ENCODE results near the gene CNKSR3.

CNKSR3 gene

DNA sequence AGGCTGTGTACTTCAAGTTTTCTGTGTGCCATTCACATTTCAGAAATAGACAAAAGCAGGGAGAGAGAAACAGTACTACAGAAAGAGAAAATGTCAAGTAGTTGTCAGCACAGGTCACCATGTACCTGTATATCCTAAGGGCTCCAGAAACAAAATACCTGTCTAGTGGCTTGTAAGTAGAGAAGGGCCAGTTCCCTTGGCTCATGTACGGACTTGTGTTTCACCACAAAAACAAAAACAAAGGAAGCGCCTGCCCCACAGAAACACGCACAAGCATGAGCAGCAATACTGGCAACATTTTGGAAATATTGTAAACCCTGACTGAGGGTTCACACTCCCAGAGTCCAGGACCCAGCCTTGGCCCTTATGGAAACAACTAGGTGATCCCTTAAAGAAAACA lies 44.3 kb downstream of the CNKSR3 start:
- no peaks in the 10 kb centered on the region for H3K79me2 ChIP-seq (ENCODE audit: insufficient read depth, low read depth)
- H4K20me1 ChIP-seq (ENCODE audit: insufficient read depth): no peaks in the 10 kb centered on the region
- H3K27ac ChIP-seq: no peak overlapping the region
- TF ChIP-seq CTCF (conservative IDR thresholded peaks at IDR 0.05; ENCODE audit: low read depth, low read length): no peak
- no peak overlapping the region for H3K4me2 ChIP-seq
- H3K4me1 ChIP-seq (ENCODE audit: low read depth, poor library complexity, severe bottlenecking): no peaks in the 10 kb centered on the region
- no peaks in the 10 kb centered on the region for H3K27me3 ChIP-seq (ENCODE audit: insufficient read depth, low read depth)
- no peak overlapping the region for H3K4me3 ChIP-seq (IDR thresholded peaks at IDR 0.05; ENCODE audit: insufficient read depth, low read depth, low read length)
- no peak overlapping the region for H2AFZ ChIP-seq (ENCODE audit: low read depth)
- H3K9ac ChIP-seq: no peak overlapping the region
- H3K36me3 ChIP-seq (ENCODE audit: insufficient read depth): no peaks in the 10 kb centered on the region

DNA sequence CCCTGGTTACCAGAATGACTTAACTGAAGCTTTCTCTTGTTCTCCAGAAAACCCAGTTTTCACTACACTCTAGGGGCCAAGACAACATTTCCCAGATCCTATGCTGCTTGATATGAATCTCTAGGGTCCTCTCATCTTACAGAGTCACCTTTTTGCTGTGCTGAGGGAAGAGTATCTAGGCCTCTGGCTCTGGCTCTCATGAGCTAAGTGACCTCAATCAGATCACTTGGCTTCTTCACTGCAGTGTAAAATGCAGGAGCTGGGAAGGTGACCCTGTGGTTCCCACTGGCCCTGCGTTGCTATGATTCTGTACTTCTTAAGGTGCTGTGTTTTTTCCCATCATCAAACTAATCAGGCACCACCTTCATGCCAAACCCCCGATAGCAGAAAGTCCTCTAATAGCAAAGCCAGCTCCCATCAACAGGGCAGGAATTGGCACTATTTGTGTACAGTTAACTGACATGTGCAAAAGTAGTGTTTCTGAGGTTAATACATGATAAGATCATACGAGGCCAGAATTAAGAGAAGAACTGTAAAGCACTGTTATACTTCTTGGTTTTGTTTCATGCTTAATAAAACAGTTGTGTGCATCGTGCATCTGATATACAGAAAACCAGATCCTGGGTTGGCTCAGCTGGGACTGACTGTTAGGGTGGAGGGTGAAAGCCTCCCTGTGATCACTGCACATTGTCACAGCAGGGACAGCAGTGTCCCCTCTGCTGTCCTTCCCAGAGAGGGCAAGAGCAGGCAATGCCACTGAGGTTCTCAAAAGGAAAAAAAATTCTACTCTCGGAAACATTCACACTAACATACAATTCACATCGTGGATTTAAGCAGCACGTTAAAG lies 46.7 kb downstream of the CNKSR3 start:
- Histone ChIP-seq H3K9ac (no peak overlapping the region), H3K27me3 (ENCODE audit: insufficient read depth, low read depth) (no peaks in the 10 kb centered on the region), H4K20me1 (ENCODE audit: insufficient read depth) (no peaks in the 10 kb centered on the region), H2AFZ (ENCODE audit: low read depth) (no peak overlapping the region), H3K4me3 (IDR thresholded peaks at IDR 0.05; ENCODE audit: insufficient read depth, low read depth, low read length) (no peak overlapping the region), H3K36me3 (ENCODE audit: insufficient read depth) (no peaks in the 10 kb centered on the region), H3K4me1 (ENCODE audit: low read depth, poor library complexity, severe bottlenecking) (no peaks in the 10 kb centered on the region), H3K27ac (no peak overlapping the region), H3K79me2 (ENCODE audit: insufficient read depth, low read depth) (no peaks in the 10 kb centered on the region), H3K4me2 (no peak overlapping the region)
- no peak for TF ChIP-seq CTCF (conservative IDR thresholded peaks at IDR 0.05; ENCODE audit: low read depth, low read length)

- H2AFZ ChIP-seq (ENCODE audit: low read depth): no peak overlapping the region
- H3K9ac ChIP-seq: no peak overlapping the region
- H3K4me1 ChIP-seq (ENCODE audit: low read depth, poor library complexity, severe bottlenecking): no peaks in the 10 kb centered on the region
- no peak for TF ChIP-seq CTCF (conservative IDR thresholded peaks at IDR 0.05; ENCODE audit: low read depth, low read length)
- no peak overlapping the region for H3K4me3 ChIP-seq (IDR thresholded peaks at IDR 0.05; ENCODE audit: insufficient read depth, low read depth, low read length)
- H3K27ac ChIP-seq: no peak overlapping the region
- no peak overlapping the region for H3K4me2 ChIP-seq
- no peaks in the 10 kb centered on the region for H3K79me2 ChIP-seq (ENCODE audit: insufficient read depth, low read depth)
- H3K36me3 ChIP-seq (ENCODE audit: insufficient read depth): no peaks in the 10 kb centered on the region
- no peaks in the 10 kb centered on the region for H3K27me3 ChIP-seq (ENCODE audit: insufficient read depth, low read depth)
- no peaks in the 10 kb centered on the region for H4K20me1 ChIP-seq (ENCODE audit: insufficient read depth)
Measured at GRCh38 chr6:154462425-154462824, 48.1 kb downstream of the CNKSR3 start.

DNA sequence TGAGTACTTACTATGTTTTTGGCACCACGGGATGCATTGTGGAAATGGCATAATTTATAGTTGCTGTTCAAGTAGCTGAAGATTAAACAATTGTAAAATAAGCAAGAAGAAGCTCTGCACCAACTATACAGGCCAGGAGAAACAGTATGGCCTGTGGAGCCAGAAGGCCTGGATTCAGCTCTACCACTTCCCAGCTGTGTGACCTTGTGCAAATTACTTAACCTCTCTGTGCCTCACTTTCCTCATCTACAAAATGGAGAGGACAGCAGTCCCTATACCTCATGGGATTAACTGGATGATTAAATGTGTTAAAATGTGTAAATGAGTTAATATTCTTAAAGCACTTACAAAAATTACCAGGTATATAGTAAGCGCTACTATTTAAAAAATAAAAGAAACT lies 49.1 kb downstream of the CNKSR3 start:
- Histone ChIP-seq H3K4me3 (IDR thresholded peaks at IDR 0.05; ENCODE audit: insufficient read depth, low read depth, low read length) (no peak overlapping the region), H3K79me2 (ENCODE audit: insufficient read depth, low read depth) (no peaks in the 10 kb centered on the region), H4K20me1 (ENCODE audit: insufficient read depth) (no peaks in the 10 kb centered on the region), H3K27ac (no peak overlapping the region), H2AFZ (ENCODE audit: low read depth) (no peak overlapping the region), H3K4me2 (no peak overlapping the region), H3K36me3 (ENCODE audit: insufficient read depth) (no peaks in the 10 kb centered on the region), H3K27me3 (ENCODE audit: insufficient read depth, low read depth) (no peaks in the 10 kb centered on the region), H3K4me1 (ENCODE audit: low read depth, poor library complexity, severe bottlenecking) (no peaks in the 10 kb centered on the region), H3K9ac (no peak overlapping the region)
- TF ChIP-seq CTCF (conservative IDR thresholded peaks at IDR 0.05; ENCODE audit: low read depth, low read length): no peak

All from KMS-11 (cell line).